Smooth muscle cell (in vitro differentiated cells): ENCODE results near the gene ZNF341. TPM values are rescaled to one million over a fixed set of nuclear protein-coding genes. Genes with fewer than 3 reads are reported as not detected.

Experiments
- DNase-seq: peaks from one replicate; lab custom pipeline; 2025; ENCODE audit not compliant: unreplicated experiment; lab: John Stamatoyannopoulos, UW
- H2AFZ ChIP-seq: fragments of 200-600 bp; sonication (generic); 2 replicates; pipeline ENCODE4 v1.6.0; 2016; ENCODE audit warnings: antibody characterized with exemption, low read depth, mild to moderate bottlenecking
- H3F3A ChIP-seq: fragments of 200-600 bp; sonication (generic); 2 replicates; pipeline ENCODE4 v1.6.0; 2017; ENCODE audit warnings: antibody characterized with exemption, low read depth
- H3K27ac ChIP-seq: fragments of 200-600 bp; sonication (generic); 2 replicates; pipeline ENCODE4 v1.5.1; 2016; ENCODE audit warnings: low read depth, mild to moderate bottlenecking
- H3K27me3 ChIP-seq: fragments of 200-600 bp; sonication (generic); 2 replicates; pipeline ENCODE4 v1.6.1; 2016; ENCODE audit warnings: low read depth, mild to moderate bottlenecking
- H3K36me3 ChIP-seq: fragments of 200-600 bp; sonication (generic); 2 replicates; pipeline ENCODE4 v1.5.1; 2016; ENCODE audit warnings: low read depth
- H3K4me1 ChIP-seq: fragments of 200-600 bp; sonication (generic); 2 replicates; pipeline ENCODE4 v1.5.1; 2016; ENCODE audit warnings: low read depth
- H3K4me2 ChIP-seq: fragments of 200-600 bp; sonication (generic); 2 replicates; pipeline ENCODE4 v1.6.0; 2016; ENCODE audit warnings: mild to moderate bottlenecking
- H3K4me3 ChIP-seq: fragments of 200-600 bp; sonication (generic); 2 replicates; pipeline ENCODE4 v1.5.1; 2016; ENCODE audit warnings: mild to moderate bottlenecking
- H3K79me2 ChIP-seq: fragments of 200-600 bp; sonication (generic); 2 replicates; pipeline ENCODE4 v1.6.0; 2016; ENCODE audit warnings: low read depth, mild to moderate bottlenecking
- H3K9ac ChIP-seq: fragments of 200-600 bp; sonication (generic); 2 replicates; pipeline ENCODE4 v1.6.0; 2016; ENCODE audit warnings: low read depth
- H3K9me3 ChIP-seq: fragments of 200-600 bp; sonication (generic); replicated peaks from 2 replicates; pipeline ENCODE4 v1.5.1; 2016; ENCODE audit warnings: low read depth
- H4K20me1 ChIP-seq: fragments of 200-600 bp; sonication (generic); 2 replicates; pipeline ENCODE4 v1.6.0; 2016; ENCODE audit warnings: low read depth
- WGBS: methylation state at CpG from one replicate; pipeline ENCODE4 v1.1.7; 2016; ENCODE audit warnings: low lambda C conversion rate; 5-methylcytosine and 5-hydroxymethylcytosine counted together
- polyA plus RNA-seq: library from polyadenylated mRNA; unstranded; fragments of >200 nt; fragmentation: Nextera tagmentation; extraction: Ambion mirVana; gene quantifications from 2 replicates; pipeline ENCODE4 v1.2.1, GENCODE V29; 2016
- total RNA-seq: library from RNA; depleted of rRNA; stranded (reverse); fragments of >200 nt; gene quantifications from 2 replicates; pipeline ENCODE4 v1.2.3, GENCODE V29; 2014
- TF ChIP-seq, protein P1 (sequence below): fragments of 200-600 bp; sonication (generic); IDR thresholded peaks from 2 replicates; pipeline ENCODE4 v1.5.1; 2017; ENCODE audit warnings: borderline replicate concordance, mild to moderate bottlenecking, antibody characterized with exemption; ENCODE audit not compliant: insufficient read depth, poor library complexity, severe bottlenecking

Gene ZNF341
- total and polyA plus RNA-seq, 2 experiments from 2014 or later, result 1.2 to 2.0 TPM

- no peaks in the 10 kb centered on the region for H4K20me1 ChIP-seq
Observed at GRCh38 chr20:33725607-33726264, 6.1 kb upstream of the ZNF341 start.

DNA sequence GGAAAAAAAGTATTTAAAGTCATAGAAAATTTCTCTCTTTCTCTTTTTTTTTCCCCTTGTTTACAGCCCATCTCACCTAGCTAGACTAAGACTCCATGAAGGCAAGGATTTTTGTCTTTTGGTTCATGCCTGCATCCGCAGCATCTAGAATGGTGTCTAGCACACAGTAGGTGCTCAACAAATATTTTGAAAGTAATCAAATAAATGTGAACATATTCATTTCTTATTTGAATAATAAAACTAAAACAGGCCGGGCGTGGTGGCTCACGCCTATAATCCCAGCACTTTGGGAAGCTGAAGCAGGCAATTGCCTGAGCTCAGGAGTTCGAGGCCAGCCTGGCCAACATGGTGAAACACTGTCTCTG, 4.7 kb upstream of the ZNF341 start:
- Histone ChIP-seq H2AFZ (no peak overlapping the region), H3K9ac (no peak overlapping the region), H3K9me3 (no peaks in the 10 kb centered on the region), H3K36me3 (no peaks in the 10 kb centered on the region), H3K4me2 (no peak overlapping the region), H3K27ac (no peak overlapping the region), H4K20me1 (no peaks in the 10 kb centered on the region), H3K4me3 (no peak overlapping the region), H3K79me2 (no peaks in the 10 kb centered on the region), H3K27me3 (no peaks in the 10 kb centered on the region), H3F3A (no peaks in the 10 kb centered on the region), H3K4me1 (no peaks in the 10 kb centered on the region)
- DNase-seq, result no peak
- TF ChIP-seq, protein P1, sequence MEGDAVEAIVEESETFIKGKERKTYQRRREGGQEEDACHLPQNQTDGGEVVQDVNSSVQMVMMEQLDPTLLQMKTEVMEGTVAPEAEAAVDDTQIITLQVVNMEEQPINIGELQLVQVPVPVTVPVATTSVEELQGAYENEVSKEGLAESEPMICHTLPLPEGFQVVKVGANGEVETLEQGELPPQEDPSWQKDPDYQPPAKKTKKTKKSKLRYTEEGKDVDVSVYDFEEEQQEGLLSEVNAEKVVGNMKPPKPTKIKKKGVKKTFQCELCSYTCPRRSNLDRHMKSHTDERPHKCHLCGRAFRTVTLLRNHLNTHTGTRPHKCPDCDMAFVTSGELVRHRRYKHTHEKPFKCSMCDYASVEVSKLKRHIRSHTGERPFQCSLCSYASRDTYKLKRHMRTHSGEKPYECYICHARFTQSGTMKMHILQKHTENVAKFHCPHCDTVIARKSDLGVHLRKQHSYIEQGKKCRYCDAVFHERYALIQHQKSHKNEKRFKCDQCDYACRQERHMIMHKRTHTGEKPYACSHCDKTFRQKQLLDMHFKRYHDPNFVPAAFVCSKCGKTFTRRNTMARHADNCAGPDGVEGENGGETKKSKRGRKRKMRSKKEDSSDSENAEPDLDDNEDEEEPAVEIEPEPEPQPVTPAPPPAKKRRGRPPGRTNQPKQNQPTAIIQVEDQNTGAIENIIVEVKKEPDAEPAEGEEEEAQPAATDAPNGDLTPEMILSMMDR, result no peak
- 93% methylated on average over 5 of the region's 5 CpGs for WGBS

More at GRCh38 chr20:33725607-33726264, 6.1 kb upstream of the ZNF341 start:
- H3K4me1 ChIP-seq, result no peaks in the 10 kb centered on the region
- no peak overlapping the region for H3K27ac ChIP-seq
- H3K4me3 ChIP-seq, result no peak overlapping the region
- WGBS, result 81% methylated on average over 7 of the region's 7 CpGs
- no peaks in the 10 kb centered on the region for H3K27me3 ChIP-seq
- no peaks in the 10 kb centered on the region for H3K36me3 ChIP-seq
- DNase-seq, result no peak
- TF ChIP-seq, protein P1, result no peak
- H3F3A ChIP-seq, result no peaks in the 10 kb centered on the region
- no peaks in the 10 kb centered on the region for H3K9me3 ChIP-seq
- no peak overlapping the region for H2AFZ ChIP-seq
- H3K79me2 ChIP-seq, result no peaks in the 10 kb centered on the region
- no peak overlapping the region for H3K4me2 ChIP-seq
- no peak overlapping the region for H3K9ac ChIP-seq

DNA sequence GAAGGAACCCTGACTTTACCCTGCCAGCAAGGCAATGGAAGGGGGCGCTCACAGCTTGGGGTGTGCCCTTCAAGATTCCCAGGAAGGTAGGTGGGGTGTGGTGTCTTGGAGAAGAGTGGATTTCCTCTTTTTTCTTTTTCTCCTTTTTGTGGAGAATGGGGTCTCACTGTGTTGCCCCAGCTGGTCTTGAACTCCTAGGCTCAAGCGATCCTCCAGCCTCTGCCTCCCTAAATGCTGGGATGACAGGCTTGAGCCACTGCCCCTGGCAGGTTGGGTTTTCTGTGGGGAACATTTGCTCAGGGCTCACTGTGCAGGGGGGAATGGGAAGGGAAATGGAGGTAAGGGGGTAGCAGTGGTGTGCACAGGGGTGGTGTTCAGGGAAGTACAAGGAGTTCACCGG, 4.0 kb upstream of the ZNF341 start:
- Histone ChIP-seq H2AFZ (no peak overlapping the region), H3K36me3 (no peaks in the 10 kb centered on the region), H3K4me1 (no peaks in the 10 kb centered on the region), H3K9ac (no peak overlapping the region), H3K79me2 (no peaks in the 10 kb centered on the region), H3K27me3 (no peaks in the 10 kb centered on the region), H3K4me2 (no peak overlapping the region), H4K20me1 (no peaks in the 10 kb centered on the region), H3K4me3 (no peak overlapping the region), H3F3A (peaks cover 6% of the 10 kb centered on the region), H3K9me3 (no peaks in the 10 kb centered on the region), H3K27ac (no peak overlapping the region)
- TF ChIP-seq, protein P1, result no peak
- WGBS, result 96% methylated on average over 3 of the region's 3 CpGs
- no peak for DNase-seq

DNA sequence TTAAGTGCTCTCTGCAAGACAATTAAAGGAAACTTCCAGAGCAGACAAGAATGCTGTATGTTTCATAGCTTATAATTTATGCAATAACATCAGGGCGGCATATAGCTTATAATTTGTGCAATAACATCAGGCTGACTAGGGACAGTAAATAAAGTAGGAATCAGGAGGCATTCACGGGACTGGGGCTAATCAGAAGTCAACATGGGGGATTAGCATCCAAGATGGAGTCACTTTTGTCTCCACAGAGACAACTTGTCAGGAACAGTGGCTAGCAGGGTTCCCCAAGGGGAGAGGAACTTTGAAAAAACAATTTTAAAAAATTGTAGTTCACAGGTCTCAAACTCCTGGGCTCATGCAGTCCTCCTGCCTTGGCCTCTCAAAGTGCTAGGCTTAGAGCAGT, 3.3 kb upstream of the ZNF341 start:
- Histone ChIP-seq H3K4me2 (no peak overlapping the region), H3K36me3 (no peaks in the 10 kb centered on the region), H3K27me3 (no peaks in the 10 kb centered on the region), H3K9me3 (no peaks in the 10 kb centered on the region), H3F3A (peaks cover 6% of the 10 kb centered on the region), H3K4me3 (no peak overlapping the region), H3K9ac (no peak overlapping the region), H2AFZ (no peak overlapping the region), H3K4me1 (no peaks in the 10 kb centered on the region), H3K27ac (no peak overlapping the region), H3K79me2 (no peaks in the 10 kb centered on the region), H4K20me1 (no peaks in the 10 kb centered on the region)
- WGBS, result 91% methylated on average over 2 of the region's 2 CpGs
- DNase-seq, result no peak
- TF ChIP-seq, protein P1, result no peak
